ENCODE results near the gene TMEM63A. TPM values are rescaled to one million over a fixed set of nuclear protein-coding genes. Genes with fewer than 3 reads are reported as not detected.

Gene TMEM63A
- total and polyA plus RNA-seq, 2 of the 13 experiments (the other 11 are each of a cell fraction or from before 2014, with no cell fraction given): 23.9 to 53.3 TPM

DNA sequence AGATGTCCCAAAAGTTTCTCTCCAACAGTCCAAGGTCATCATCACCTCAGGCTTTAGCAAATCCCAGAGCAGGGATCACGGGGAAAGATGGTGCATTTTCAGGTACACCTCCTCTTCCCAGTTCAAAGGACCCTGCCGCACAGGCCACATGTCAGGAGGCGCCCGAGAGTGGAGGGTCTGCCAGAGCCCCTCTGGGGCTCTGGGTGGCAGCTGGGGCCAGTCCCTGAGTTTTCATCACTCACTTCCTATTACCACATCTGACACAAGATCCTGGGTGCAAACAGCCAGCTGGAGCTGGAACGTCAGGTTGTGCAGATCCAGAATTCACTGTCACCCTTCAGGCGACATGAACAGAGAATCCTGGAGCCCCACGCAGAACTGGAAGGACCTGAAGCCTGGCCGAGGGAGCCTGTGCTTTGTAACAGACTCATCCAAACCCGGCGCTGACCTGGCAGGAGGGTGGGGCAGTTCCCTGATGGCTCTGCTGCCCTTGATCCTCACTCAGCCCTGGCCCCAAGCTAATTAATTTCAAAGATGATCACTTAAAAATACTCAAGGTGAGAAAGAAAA is 8.8 kb downstream of the TMEM63A start:
- Histone ChIP-seq H3K36me3 (replicated peaks in 1 of 2; ENCODE audit: control insufficient read depth in 1 of 2, insufficient read depth in 2 of 2, low read length in 2 of 2) (peaks cover 16 to 66% of the 10 kb centered on the region in 2 experiments), H3K79me2 (ENCODE audit: insufficient read depth, low read length) (peaks cover 5% of the 10 kb centered on the region), H3K4me1 (ENCODE audit: insufficient read depth, low read length) (peaks cover 22% of the 10 kb centered on the region), H2AFZ (ENCODE audit: low read length) (no peak overlapping the region), H3K27ac (ENCODE audit: extremely low read length, insufficient read depth, low read length) (no peak overlapping the region), H3K4me2 (ENCODE audit: low read depth, low read length) (no peak overlapping the region), H3K27me3 (ENCODE audit: control insufficient read depth in 1 of 2, insufficient read depth in 2 of 2, low read length in 2 of 2) (no peaks in the 10 kb centered on the region), H3K9ac (ENCODE audit: insufficient read depth, low read depth, low read length) (no peak overlapping the region), H3K4me3 (replicated peaks in 1 of 3; ENCODE audit: insufficient read depth in 1 of 3, low read depth in 2 of 3, low read length in 3 of 3) (no peak overlapping the region), H4K20me1 (ENCODE audit: insufficient read depth, low read length) (peaks cover 12% of the 10 kb centered on the region), H3K9me3 (ENCODE audit: low read length) (no peaks in the 10 kb centered on the region)
- ChIA-PET CTCF (ENCODE audit: low intra/inter-chr PET ratio, low total read pairs) (no interaction called here), POLR2A (interaction anchor here (1.6 kb wide), 1 partner anchor 9 kb away, joined by 6 read pairs; the partner anchor contains the start of gene TMEM63A)
- BruUV-seq (replicated peaks): no TSS peak
- intact Hi-C loops (cut with micrococcal nuclease; ENCODE audit: unreplicated experiment) (no loop called here), in situ Hi-C loops (cut with HindIII; ENCODE audit: extremely low pct_ligation_motif_present, low pct_unique_long_range_greater_than_20kb) (no loop called here)
- no peak for ATAC-seq
- TF ChIP-seq ZC3H4 (CRISPR knock-in tag; IDR thresholded peaks at IDR 0.05; ENCODE audit: borderline replicate concordance) (no peak), MTF2 (CRISPR knock-in tag; IDR thresholded peaks at IDR 0.05; ENCODE audit: borderline replicate concordance) (no peak), ZNF34 (CRISPR knock-in tag; IDR thresholded peaks at IDR 0.05; ENCODE audit: borderline replicate concordance) (no peak), ZNF781 (CRISPR knock-in tag; IDR thresholded peaks at IDR 0.05; ENCODE audit: borderline replicate concordance, not compliant biosample characterization) (no peak), FOXK2 (IDR thresholded peaks at IDR 0.05) (no peak), KDM1A (CRISPR knock-in tag; IDR thresholded peaks at IDR 0.05) (no peak), ARHGAP35 (CRISPR knock-in tag; IDR thresholded peaks at IDR 0.05; ENCODE audit: borderline replicate concordance) (no peak), IRF2 (CRISPR knock-in tag; IDR thresholded peaks at IDR 0.05) (no peak), MYNN (CRISPR knock-in tag; IDR thresholded peaks at IDR 0.05; ENCODE audit: low read depth) (no peak)
- 96% methylated on average over 9 of the region's 10 CpGs for WGBS (ENCODE audit: low lambda C conversion rate)
- no peak for FAIRE-seq
- DNase-seq (ENCODE audit: low spot score): no peak

- H3K36me3 ChIP-seq (replicated peaks in 1 of 2; ENCODE audit: control insufficient read depth in 1 of 2, insufficient read depth in 2 of 2, low read length in 2 of 2): peaks cover 16 to 72% of the 10 kb centered on the region in 2 experiments
- no peak overlapping the region for H3K4me3 ChIP-seq (replicated peaks in 1 of 3; ENCODE audit: insufficient read depth in 1 of 3, low read depth in 2 of 3, low read length in 3 of 3)
- no TSS peak for BruUV-seq (replicated peaks)
- H3K9ac ChIP-seq (ENCODE audit: insufficient read depth, low read depth, low read length): no peak overlapping the region
- H3K79me2 ChIP-seq (ENCODE audit: insufficient read depth, low read length): no peaks in the 10 kb centered on the region
- no peak for DNase-seq (ENCODE audit: low spot score)
- ChIA-PET POLR2A (interaction anchor here (2.2 kb wide), 1 partner anchor 10 kb away, joined by 12 read pairs; the partner anchor contains the start of gene TMEM63A), CTCF (ENCODE audit: low intra/inter-chr PET ratio, low total read pairs) (no interaction called here)
- intact Hi-C loops (cut with micrococcal nuclease; ENCODE audit: unreplicated experiment): no loop called here
- H3K9me3 ChIP-seq (ENCODE audit: low read length): no peaks in the 10 kb centered on the region
- H3K27me3 ChIP-seq (ENCODE audit: control insufficient read depth in 1 of 2, insufficient read depth in 2 of 2, low read length in 2 of 2): no peaks in the 10 kb centered on the region
- in situ Hi-C loops (cut with HindIII; ENCODE audit: extremely low pct_ligation_motif_present, low pct_unique_long_range_greater_than_20kb): no loop called here
- no peak overlapping the region for H3K27ac ChIP-seq (ENCODE audit: extremely low read length, insufficient read depth, low read length)
- no peak overlapping the region for H3K4me2 ChIP-seq (ENCODE audit: low read depth, low read length)
- ATAC-seq: no peak
- H2AFZ ChIP-seq (ENCODE audit: low read length): no peak overlapping the region
- no peaks in the 10 kb centered on the region for H4K20me1 ChIP-seq (ENCODE audit: insufficient read depth, low read length)
- H3K4me1 ChIP-seq (ENCODE audit: insufficient read depth, low read length): peaks cover 9% of the 10 kb centered on the region
- FAIRE-seq: no peak
- TF ChIP-seq ARNT2 (CRISPR knock-in tag; IDR thresholded peaks at IDR 0.05; ENCODE audit: low read depth) (no peak), PRMT3 (CRISPR knock-in tag; IDR thresholded peaks at IDR 0.05; ENCODE audit: borderline replicate concordance, low read depth) (no peak), SCMH1 (CRISPR knock-in tag; IDR thresholded peaks at IDR 0.05; ENCODE audit: borderline replicate concordance) (no peak), SIN3B (IDR thresholded peaks at IDR 0.05; ENCODE audit: low read length) (no peak)
- WGBS (ENCODE audit: low lambda C conversion rate): 93% methylated on average over 3 of the region's 3 CpGs
Observed at GRCh38 chr1:225872075-225872430, 10.1 kb downstream of the TMEM63A start.

All from HepG2 (cell line).